Measurements from ENCODE around the gene GLRX.
"Not testable (repeated sequence)": the region's sequence is repeated elsewhere in the genome, so short reads cannot be mapped to it uniquely, and the experiment has no call there.

Gene GLRX

GRCh38 chr5:95822542-95823181 lies at the start of gene GLRX:
TSS of gene GLRX (minus strand) at chr5:95822726. CDS start at chr5:95822662, 64 bp downstream.
- no peak for DNase-seq (ENCODE audit: low read depth in 2 of 2, low spot score in 1 of 2)

- no peak for DNase-seq (ENCODE audit: low read depth in 2 of 2, low spot score in 1 of 2)
Observed at GRCh38 chr5:95871146-95871806, 48.8 kb upstream of the GLRX start.

- no peak for DNase-seq (ENCODE audit: low read depth in 2 of 2, low spot score in 1 of 2)
Observed at GRCh38 chr5:95870105-95870672, 47.7 kb upstream of the GLRX start.

- DNase-seq (ENCODE audit: low read depth in 2 of 2, low spot score in 1 of 2) = not testable (repeated sequence)
Observed at GRCh38 chr5:95869173-95869855, 46.8 kb upstream of the GLRX start.

GRCh38 chr5:95868136-95868535 lies 45.6 kb upstream of the GLRX start:
- no peak for DNase-seq (ENCODE audit: low read depth in 2 of 2, low spot score in 1 of 2)

- DNase-seq (ENCODE audit: low read depth in 2 of 2, low spot score in 1 of 2) = no peak
Observed at GRCh38 chr5:95866435-95867040, 44.0 kb upstream of the GLRX start.

- DNase-seq (ENCODE audit: low read depth in 2 of 2, low spot score in 1 of 2) = no peak
Observed at GRCh38 chr5:95864944-95865504, 42.5 kb upstream of the GLRX start.

- no peak for DNase-seq (ENCODE audit: low read depth in 2 of 2, low spot score in 1 of 2)
Observed at GRCh38 chr5:95864456-95864855, 41.9 kb upstream of the GLRX start.

- no peak for DNase-seq (ENCODE audit: low read depth in 2 of 2, low spot score in 1 of 2)
Observed at GRCh38 chr5:95863383-95863757, 40.8 kb upstream of the GLRX start.

- no peak for DNase-seq (ENCODE audit: low read depth in 2 of 2, low spot score in 1 of 2)
Observed at GRCh38 chr5:95862671-95863382, 40.3 kb upstream of the GLRX start.

- no peak for DNase-seq (ENCODE audit: low read depth in 2 of 2, low spot score in 1 of 2)
Observed at GRCh38 chr5:95861864-95862561, 39.5 kb upstream of the GLRX start.

- DNase-seq (ENCODE audit: low read depth in 2 of 2, low spot score in 1 of 2) = no peak
Observed at GRCh38 chr5:95861221-95861863, 38.8 kb upstream of the GLRX start.

GRCh38 chr5:95859661-95860060 lies 37.1 kb upstream of the GLRX start:
- no peak for DNase-seq (ENCODE audit: low read depth in 2 of 2, low spot score in 1 of 2)

- DNase-seq (ENCODE audit: low read depth in 2 of 2, low spot score in 1 of 2) = peak; percentile 86 to 88
Observed at GRCh38 chr5:95858661-95859595, 36.4 kb upstream of the GLRX start.

- no peak for DNase-seq (ENCODE audit: low read depth in 2 of 2, low spot score in 1 of 2)
Observed at GRCh38 chr5:95858023-95858461, 35.5 kb upstream of the GLRX start.

- no peak for DNase-seq (ENCODE audit: low read depth in 2 of 2, low spot score in 1 of 2)
Observed at GRCh38 chr5:95857185-95857945, 34.8 kb upstream of the GLRX start.

- no peak for DNase-seq (ENCODE audit: low read depth in 2 of 2, low spot score in 1 of 2)
Observed at GRCh38 chr5:95856501-95856981, 34.0 kb upstream of the GLRX start.

- DNase-seq (ENCODE audit: low read depth in 2 of 2, low spot score in 1 of 2) = no peak
Observed at GRCh38 chr5:95853490-95853889, 31.0 kb upstream of the GLRX start.

Data from stimulated activated CD8-positive, alpha-beta memory T cell treated with anti-CD3 and anti-CD28 coated beads, Interleukin-4, amount 100 ng/mL, for 1 hour (primary cell).